ENCODE results near the gene HES1.

GRCh38 chr3:194098081-194098842 lies 37.7 kb upstream of the HES1 start:
- no peak for TF ChIP-seq REST (IDR thresholded peaks at IDR 0.05; ENCODE audit: insufficient read depth in 1 of 2, low read depth in 2 of 2, low read length in 2 of 2)
- TF ChIP-seq TAF1 (IDR thresholded peaks at IDR 0.05; ENCODE audit: borderline replicate concordance, insufficient read depth, low read length), result no peak
